ENCODE data around the gene ALOX15B. TPM values are rescaled to one million over a fixed set of nuclear protein-coding genes. Genes with fewer than 3 reads are reported as not detected.

The ALOX15B gene
- total RNA-seq, 1 donor from 2014 or later = not detected

- DNase-seq (ENCODE audit: low read depth) (no peak), FAIRE-seq (no peak)
- no peaks in the 10 kb centered on the region for H3K4me1 ChIP-seq (ENCODE audit: insufficient read depth, low read length)
- Mint-ChIP-seq H3K4me3 (ENCODE audit: unreplicated experiment) (no peak overlapping the region), H3K9me3 (ENCODE audit: unreplicated experiment) (peaks cover 3% of the 10 kb centered on the region), H3K36me3 (ENCODE audit: low read depth, unreplicated experiment) (no peaks in the 10 kb centered on the region), H3K4me1 (ENCODE audit: low read depth, unreplicated experiment) (peaks cover 2% of the 10 kb centered on the region), H3K27me3 (ENCODE audit: low read depth, unreplicated experiment) (peaks cover 88% of the 10 kb centered on the region), H3K27ac (ENCODE audit: unreplicated experiment) (no peak overlapping the region)
- no peak overlapping the region for H3K27ac ChIP-seq (ENCODE audit: low read depth, low read length)
- H4K20me1 ChIP-seq (ENCODE audit: insufficient read depth, low read length) = no peaks in the 10 kb centered on the region
- H3K9me3 ChIP-seq (ENCODE audit: insufficient read depth, low read depth, low read length) = no peaks in the 10 kb centered on the region
- H3K79me2 ChIP-seq (ENCODE audit: insufficient read depth, low read length) = no peaks in the 10 kb centered on the region
- no peaks in the 10 kb centered on the region for H3K36me3 ChIP-seq (ENCODE audit: insufficient read depth, low read length)
- no peak overlapping the region for H2AFZ ChIP-seq (ENCODE audit: low read depth, low read length)
- H3K9ac ChIP-seq (ENCODE audit: low read length) = no peak overlapping the region
- no peak overlapping the region for H3K4me2 ChIP-seq (ENCODE audit: low read length)
- TF ChIP-seq EZH2 (IDR thresholded peaks at IDR 0.05; ENCODE audit: insufficient read depth, low read length) (no peak), CTCF (IDR thresholded peaks at IDR 0.05; ENCODE audit: insufficient read depth, low read depth, low read length) (no peak)
- no peak overlapping the region for H3K4me3 ChIP-seq (ENCODE audit: insufficient read depth, low read depth, low read length)
- peaks cover 56% of the 10 kb centered on the region for H3K27me3 ChIP-seq (ENCODE audit: insufficient read depth, low read length)
These were observed 25.7 kb downstream of the ALOX15B start for GRCh38 chr17:8064561-8065019.

DNA sequence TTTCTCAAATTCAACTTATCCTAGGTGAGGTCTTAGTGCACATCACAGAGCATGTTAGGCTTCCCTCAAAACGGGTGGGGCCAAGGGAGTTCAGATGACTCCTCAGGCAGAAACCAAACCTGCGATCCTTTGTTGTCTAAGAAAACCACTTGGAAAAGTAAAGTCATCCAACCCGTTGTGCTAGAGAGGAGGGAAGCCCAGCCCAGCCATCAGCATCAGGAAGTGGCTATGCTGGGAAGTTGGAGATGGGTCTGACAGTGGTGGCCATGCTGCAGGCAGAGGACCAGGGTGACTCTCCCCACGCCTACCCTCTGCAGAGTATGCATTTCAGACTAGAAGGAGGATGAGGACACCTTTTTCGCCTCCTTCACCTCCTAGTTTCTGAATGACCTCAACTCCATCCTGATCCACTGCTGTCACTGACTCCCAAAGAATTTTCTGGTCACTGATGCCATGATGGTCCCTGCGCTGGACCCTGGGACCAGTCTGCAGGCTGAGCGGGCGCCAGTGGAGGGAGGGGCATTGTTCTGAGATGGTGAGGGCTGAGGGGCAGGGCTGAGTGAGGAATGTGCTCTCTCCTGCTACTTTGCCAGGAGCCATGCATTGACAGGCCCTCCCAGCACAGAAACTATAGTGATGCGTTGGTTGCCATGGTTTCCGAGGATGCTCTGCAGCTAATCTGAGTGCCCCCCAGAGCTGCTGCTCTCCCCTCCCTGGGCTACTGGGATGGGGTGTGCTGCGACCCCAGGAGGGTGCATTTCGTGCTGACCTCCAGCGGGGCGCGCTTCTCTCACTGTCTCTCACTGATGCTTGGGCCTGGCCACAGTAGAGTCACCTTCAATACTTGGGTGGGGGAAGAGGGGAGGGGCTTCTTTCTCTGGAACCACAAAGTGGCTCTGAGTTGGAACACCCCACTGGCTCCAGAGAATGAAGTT is 28.2 kb downstream of the ALOX15B start:
- Mint-ChIP-seq H3K27ac (ENCODE audit: unreplicated experiment) (no peak overlapping the region), H3K4me1 (ENCODE audit: low read depth, unreplicated experiment) (peaks cover 2% of the 10 kb centered on the region), H3K4me3 (ENCODE audit: unreplicated experiment) (no peak overlapping the region), H3K27me3 (ENCODE audit: low read depth, unreplicated experiment) (peaks cover 94% of the 10 kb centered on the region), H3K36me3 (ENCODE audit: low read depth, unreplicated experiment) (no peaks in the 10 kb centered on the region), H3K9me3 (ENCODE audit: unreplicated experiment) (peaks cover 3% of the 10 kb centered on the region)
- Histone ChIP-seq H3K36me3 (ENCODE audit: insufficient read depth, low read length) (no peaks in the 10 kb centered on the region), H2AFZ (ENCODE audit: low read depth, low read length) (no peak overlapping the region), H4K20me1 (ENCODE audit: insufficient read depth, low read length) (no peaks in the 10 kb centered on the region), H3K9me3 (ENCODE audit: insufficient read depth, low read depth, low read length) (no peaks in the 10 kb centered on the region), H3K4me2 (ENCODE audit: low read length) (no peak overlapping the region), H3K27ac (ENCODE audit: low read depth, low read length) (no peak overlapping the region), H3K27me3 (ENCODE audit: insufficient read depth, low read length) (peaks cover 51% of the 10 kb centered on the region), H3K4me1 (ENCODE audit: insufficient read depth, low read length) (no peaks in the 10 kb centered on the region), H3K4me3 (ENCODE audit: insufficient read depth, low read depth, low read length) (no peak overlapping the region), H3K9ac (ENCODE audit: low read length) (no peak overlapping the region), H3K79me2 (ENCODE audit: insufficient read depth, low read length) (no peaks in the 10 kb centered on the region)
- DNase-seq (ENCODE audit: low read depth) (no peak), FAIRE-seq (no peak)
- TF ChIP-seq EZH2 (IDR thresholded peaks at IDR 0.05; ENCODE audit: insufficient read depth, low read length) (no peak), CTCF (IDR thresholded peaks at IDR 0.05; ENCODE audit: insufficient read depth, low read depth, low read length) (no peak)

DNA sequence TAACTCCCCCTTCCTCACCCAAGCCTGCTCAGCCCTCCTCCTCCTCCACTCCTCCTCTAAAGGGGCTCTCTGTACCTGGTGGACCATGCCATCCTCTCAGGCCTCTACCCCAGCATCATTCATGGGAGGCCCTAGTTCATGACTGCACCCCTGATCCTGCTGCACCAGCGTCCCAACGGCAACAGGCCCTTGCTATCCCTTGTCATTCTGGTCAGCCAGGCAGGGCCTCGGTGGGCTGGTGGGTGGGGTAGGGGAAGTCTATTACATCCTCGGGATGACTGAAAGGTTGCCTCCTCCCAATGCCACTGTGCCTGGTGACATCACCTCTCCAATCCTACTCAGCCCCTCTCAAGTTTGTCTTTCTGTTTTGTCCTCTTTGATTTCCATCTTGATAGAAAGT is 28.9 kb downstream of the ALOX15B start:
- no peak overlapping the region for H3K27ac ChIP-seq (ENCODE audit: low read depth, low read length)
- no peak for FAIRE-seq
- no peaks in the 10 kb centered on the region for H4K20me1 ChIP-seq (ENCODE audit: insufficient read depth, low read length)
- no peak overlapping the region for H3K27ac Mint-ChIP-seq (ENCODE audit: unreplicated experiment)
- H3K4me3 ChIP-seq (ENCODE audit: insufficient read depth, low read depth, low read length) = no peak overlapping the region
- DNase-seq (ENCODE audit: low read depth) = no peak
- no peak overlapping the region for H3K9ac ChIP-seq (ENCODE audit: low read length)
- H3K4me3 Mint-ChIP-seq (ENCODE audit: unreplicated experiment) = no peak overlapping the region
- H3K27me3 Mint-ChIP-seq (ENCODE audit: low read depth, unreplicated experiment) = peaks cover 94% of the 10 kb centered on the region
- TF ChIP-seq CTCF (IDR thresholded peaks at IDR 0.05; ENCODE audit: insufficient read depth, low read depth, low read length) (no peak), EZH2 (IDR thresholded peaks at IDR 0.05; ENCODE audit: insufficient read depth, low read length) (no peak)
- H3K9me3 Mint-ChIP-seq (ENCODE audit: unreplicated experiment) = peaks cover 3% of the 10 kb centered on the region
- H3K9me3 ChIP-seq (ENCODE audit: insufficient read depth, low read depth, low read length) = no peaks in the 10 kb centered on the region
- no peaks in the 10 kb centered on the region for H3K79me2 ChIP-seq (ENCODE audit: insufficient read depth, low read length)
- H3K4me1 ChIP-seq (ENCODE audit: insufficient read depth, low read length) = peaks cover 2% of the 10 kb centered on the region
- H3K36me3 Mint-ChIP-seq (ENCODE audit: low read depth, unreplicated experiment) = peaks cover 1% of the 10 kb centered on the region
- H3K27me3 ChIP-seq (ENCODE audit: insufficient read depth, low read length) = peaks cover 51% of the 10 kb centered on the region
- H3K36me3 ChIP-seq (ENCODE audit: insufficient read depth, low read length) = no peaks in the 10 kb centered on the region
- H3K4me2 ChIP-seq (ENCODE audit: low read length) = no peak overlapping the region
- no peaks in the 10 kb centered on the region for H3K4me1 Mint-ChIP-seq (ENCODE audit: low read depth, unreplicated experiment)
- no peak overlapping the region for H2AFZ ChIP-seq (ENCODE audit: low read depth, low read length)

Measured in astrocyte (in vitro differentiated cells and primary cell).